Breast epithelium (tissue), 3 donors: ENCODE results near the gene CRY2.

Experiments used
- POLR2A ChIP-seq: fragments of 450-650 bp; IDR thresholded peaks from one replicate; pipeline ENCODE4 v1.6.1; 2016; ENCODE audit warnings: antibody characterized with exemption, mild to moderate bottlenecking, moderate library complexity
- POLR2AphosphoS5 ChIP-seq, 3 donors: sonication (generic); formaldehyde crosslinking; IDR thresholded peaks; one replicate each; pipeline ENCODE4 v1.6.1; 2017; ENCODE audit warnings: antibody characterized with exemption in 3 of 3
- TF ChIP-seq, protein P1 (sequence below), 3 donors: fragments of 450-650 bp; IDR thresholded peaks; one replicate each; pipeline ENCODE4 v1.5.1; 2016 to 2017; ENCODE audit warnings: antibody characterized with exemption in 3 of 3, mild to moderate bottlenecking in 3 of 3, moderate library complexity in 3 of 3

DNA sequence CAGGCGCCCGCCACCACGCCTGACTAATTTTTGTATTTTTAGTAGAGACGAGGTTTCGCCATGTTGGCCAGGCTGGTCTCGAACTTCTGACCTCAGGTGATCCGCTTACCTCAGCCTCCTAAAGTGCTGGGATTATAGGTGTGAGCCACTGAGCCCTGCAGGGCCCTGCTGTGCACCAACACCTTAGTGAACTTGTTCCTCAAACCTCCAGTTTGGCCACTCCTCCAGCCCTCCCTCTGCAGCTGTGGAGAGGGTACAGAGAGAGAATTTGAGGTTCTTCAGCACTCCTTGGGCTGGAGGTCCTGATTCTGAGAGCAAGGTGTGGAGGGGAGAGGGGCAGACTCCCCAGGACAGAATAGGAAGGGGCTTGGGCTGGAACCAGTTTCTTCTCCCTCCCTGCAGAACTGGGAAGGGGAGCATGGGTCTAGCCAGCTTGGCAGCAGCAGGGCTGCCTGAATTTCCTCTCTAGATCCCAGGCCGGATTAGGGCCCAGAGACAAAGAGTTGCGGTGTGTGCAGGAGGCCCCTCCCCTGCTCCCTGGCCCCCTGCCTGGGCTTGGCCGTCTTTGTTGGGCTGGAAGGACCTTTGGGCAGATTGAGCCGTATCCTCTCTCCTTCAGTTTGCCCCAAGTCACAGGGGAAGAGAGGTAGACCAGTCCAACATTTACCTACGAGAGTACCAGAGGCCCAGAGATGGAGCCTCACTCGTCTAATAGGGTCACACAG is 72.7 kb downstream of the CRY2 start:
- TF ChIP-seq, protein P1, sequence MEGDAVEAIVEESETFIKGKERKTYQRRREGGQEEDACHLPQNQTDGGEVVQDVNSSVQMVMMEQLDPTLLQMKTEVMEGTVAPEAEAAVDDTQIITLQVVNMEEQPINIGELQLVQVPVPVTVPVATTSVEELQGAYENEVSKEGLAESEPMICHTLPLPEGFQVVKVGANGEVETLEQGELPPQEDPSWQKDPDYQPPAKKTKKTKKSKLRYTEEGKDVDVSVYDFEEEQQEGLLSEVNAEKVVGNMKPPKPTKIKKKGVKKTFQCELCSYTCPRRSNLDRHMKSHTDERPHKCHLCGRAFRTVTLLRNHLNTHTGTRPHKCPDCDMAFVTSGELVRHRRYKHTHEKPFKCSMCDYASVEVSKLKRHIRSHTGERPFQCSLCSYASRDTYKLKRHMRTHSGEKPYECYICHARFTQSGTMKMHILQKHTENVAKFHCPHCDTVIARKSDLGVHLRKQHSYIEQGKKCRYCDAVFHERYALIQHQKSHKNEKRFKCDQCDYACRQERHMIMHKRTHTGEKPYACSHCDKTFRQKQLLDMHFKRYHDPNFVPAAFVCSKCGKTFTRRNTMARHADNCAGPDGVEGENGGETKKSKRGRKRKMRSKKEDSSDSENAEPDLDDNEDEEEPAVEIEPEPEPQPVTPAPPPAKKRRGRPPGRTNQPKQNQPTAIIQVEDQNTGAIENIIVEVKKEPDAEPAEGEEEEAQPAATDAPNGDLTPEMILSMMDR (IDR thresholded peaks at IDR 0.05): no peak
- no peak for TF ChIP-seq POLR2AphosphoS5 (IDR thresholded peaks at IDR 0.05)
- TF ChIP-seq POLR2A: no peak
